GM19025 (cell line): ENCODE data around the gene PDLIM7.
A peak's percentile ranks its signal among the peaks of the same experiment; 100 is the strongest.
"Not testable (repeated sequence)": the region's sequence is repeated elsewhere in the genome, so short reads cannot be mapped to it uniquely, and the experiment has no call there.

Experiments used
- ATAC-seq: cut with Tn5 transposase; IDR thresholded peaks from one replicate; pipeline ENCODE4 v1.9.1; 2021; ENCODE audit warnings: mild to moderate bottlenecking, low read depth, moderate library complexity; ENCODE audit not compliant: unreplicated experiment

The PDLIM7 gene, protein sequence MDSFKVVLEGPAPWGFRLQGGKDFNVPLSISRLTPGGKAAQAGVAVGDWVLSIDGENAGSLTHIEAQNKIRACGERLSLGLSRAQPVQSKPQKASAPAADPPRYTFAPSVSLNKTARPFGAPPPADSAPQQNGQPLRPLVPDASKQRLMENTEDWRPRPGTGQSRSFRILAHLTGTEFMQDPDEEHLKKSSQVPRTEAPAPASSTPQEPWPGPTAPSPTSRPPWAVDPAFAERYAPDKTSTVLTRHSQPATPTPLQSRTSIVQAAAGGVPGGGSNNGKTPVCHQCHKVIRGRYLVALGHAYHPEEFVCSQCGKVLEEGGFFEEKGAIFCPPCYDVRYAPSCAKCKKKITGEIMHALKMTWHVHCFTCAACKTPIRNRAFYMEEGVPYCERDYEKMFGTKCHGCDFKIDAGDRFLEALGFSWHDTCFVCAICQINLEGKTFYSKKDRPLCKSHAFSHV

DNA sequence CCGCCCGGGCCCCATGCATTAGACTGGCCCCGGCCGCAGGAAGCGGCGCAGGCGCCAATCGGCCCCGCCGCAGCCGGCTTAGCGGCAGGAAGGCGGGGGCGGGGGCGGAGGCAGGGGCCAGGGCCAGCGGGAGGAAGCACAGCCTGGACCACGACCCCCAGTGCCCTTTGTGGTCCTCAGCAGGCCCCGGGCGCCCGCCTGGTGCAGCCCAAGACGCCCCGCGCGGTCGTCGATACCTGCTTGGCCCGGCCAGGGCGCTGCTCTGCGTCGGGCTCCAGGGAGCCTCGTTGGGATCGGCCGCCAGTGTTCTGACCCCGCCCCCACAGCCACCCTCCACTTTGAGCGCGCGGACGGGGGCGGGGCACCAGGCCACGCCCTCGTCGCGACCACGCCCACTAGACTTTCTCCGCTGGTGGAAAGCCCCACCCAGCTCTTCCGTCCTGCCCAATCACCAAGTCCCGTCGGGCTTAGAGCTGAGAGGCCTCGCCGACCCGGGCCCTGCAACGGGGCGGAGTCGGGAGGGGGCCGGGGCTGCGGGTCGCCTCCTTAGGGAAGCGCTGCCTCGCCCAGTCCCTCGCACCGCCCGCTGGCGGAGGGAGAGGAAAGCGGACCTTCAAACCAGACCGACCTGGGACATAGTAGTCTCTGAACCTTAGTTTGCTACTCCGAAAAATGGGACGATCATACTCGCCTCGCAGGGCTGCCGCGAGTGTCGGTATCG, at the start of gene PDLIM7:
Gene PDLIM7 (minus strand): TSS at position 313 of the 721 bp plus-strand sequence. CDS start 1,092 bp downstream, outside the sequence.
- peak; percentile 74 for ATAC-seq

DNA sequence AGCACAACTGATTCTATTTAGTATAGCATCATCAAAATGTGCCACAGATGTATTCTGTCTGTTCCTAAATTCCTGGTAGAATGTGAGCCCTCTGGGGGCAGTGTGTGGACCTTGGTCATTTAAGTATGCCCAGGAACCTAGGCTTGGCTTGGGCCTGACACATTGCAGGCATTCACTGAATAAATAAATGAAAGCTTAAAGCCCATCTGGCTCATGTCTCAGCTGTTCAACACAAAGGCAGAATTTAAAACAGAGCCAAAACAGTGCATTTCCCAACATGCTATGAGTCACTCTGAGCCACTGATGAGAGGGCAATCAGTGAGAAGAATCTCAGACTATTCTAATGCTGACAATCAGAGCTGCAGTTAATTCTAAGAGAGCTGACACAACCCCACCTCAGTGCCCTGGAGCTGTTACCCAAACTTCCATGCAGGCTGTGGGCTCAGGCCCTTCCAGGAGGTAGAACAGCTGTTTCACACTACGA, 48.9 kb upstream of the PDLIM7 start:
- ATAC-seq = no peak

DNA sequence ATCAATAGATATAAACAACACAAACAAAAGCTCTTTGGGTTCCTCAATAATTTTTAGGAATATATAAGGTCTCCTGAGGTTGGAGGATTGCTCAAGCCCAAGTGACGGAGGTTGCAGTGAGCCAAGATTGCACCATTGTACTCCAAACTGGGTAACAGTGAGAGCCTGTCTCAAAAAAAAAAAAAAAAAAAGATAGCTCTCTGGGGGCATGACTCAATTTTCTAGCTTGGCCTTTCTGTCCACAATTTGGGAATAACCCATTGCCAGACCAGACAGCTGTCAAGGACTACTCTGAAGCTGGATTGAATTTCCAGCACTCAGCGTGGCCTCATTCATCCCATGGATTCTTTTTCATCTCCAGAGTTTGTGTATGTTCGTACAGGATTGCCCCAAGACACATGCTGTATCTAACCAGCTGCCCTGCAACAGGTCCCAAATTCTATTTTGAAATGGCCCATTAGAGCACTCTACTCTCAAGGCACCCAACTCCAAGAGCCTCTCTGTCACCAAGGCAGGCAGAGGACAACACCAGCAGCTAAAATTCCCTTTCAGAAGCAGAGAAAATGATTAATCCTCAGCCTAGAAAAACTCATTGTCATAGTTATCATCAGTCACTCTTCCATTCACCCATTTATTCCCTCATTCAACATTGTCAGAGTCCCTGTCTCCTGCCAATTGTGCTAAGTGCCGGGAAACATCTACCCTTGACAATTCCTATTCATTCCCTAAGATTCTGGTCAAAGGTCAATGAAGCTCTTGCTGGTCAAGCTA, 48.3 kb upstream of the PDLIM7 start:
- no peak for ATAC-seq

DNA sequence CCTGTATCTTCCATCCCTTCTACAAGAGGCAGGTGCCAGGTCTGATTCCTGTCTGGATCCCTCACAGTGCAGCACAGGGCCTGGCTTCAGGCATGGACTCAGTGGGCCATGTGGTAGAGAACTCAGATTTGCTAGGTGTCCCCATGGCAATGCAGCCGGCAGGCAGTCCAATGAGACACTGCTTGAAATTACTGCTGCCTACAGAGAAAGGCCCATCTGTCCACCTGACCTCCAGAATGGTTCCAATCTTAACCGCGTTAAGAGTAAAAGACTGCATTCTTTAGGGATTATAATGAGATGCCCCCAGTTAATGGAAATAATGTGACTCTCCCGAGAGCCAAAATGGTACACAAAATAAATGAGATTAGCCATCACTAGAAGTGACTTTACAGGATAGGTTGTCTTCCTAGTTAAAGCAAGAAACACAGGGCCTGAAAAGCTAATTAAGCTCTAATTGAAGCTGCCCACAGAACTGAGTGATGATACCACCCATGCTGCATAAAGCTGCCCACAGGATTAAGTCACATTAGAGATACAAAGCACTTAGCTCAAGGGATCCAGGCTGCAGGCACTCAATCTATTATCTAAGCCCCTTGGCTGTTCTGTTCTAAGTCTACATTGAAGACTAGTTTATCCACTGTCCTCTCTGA, 45.5 kb upstream of the PDLIM7 start:
- no peak for ATAC-seq

DNA sequence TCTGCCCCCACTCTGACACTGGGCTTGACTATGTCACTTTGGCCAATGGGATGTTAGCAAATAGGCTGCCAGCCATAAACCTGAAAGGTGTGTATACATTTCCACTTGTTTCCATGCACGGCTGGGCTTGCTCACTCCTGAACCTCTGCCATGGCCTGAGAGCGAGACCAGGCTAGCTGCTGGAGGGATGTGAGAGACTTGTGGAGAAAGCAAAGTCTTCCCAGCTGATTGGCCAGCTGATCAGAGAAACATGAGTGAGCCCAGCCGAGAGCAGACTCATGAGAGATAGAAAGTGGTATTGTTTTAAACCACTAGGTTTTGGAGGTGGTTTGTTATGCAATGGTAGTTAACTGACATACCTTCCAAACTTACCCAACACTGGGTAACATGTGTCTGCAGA, 43.0 kb upstream of the PDLIM7 start:
- ATAC-seq = no peak

DNA sequence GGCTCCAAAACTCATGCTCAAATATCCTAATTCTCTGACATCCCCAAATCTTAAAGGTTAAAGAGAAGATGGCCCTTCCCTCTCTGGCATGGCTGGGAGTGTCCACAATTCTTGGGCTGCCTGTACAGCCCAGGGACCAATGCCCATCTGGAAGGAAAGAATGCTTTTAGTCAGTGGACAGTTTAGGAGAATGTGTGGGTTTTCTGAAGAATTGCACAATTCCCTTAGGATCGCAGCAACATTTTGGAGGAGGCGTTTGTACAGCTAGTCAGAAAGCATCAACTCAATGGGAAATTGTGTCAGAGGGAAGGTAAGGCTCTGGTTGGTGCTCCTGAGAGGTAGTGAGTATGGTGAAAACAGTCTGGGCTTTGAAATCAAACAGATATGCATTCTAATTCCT, 42.0 kb upstream of the PDLIM7 start:
- ATAC-seq = no peak

DNA sequence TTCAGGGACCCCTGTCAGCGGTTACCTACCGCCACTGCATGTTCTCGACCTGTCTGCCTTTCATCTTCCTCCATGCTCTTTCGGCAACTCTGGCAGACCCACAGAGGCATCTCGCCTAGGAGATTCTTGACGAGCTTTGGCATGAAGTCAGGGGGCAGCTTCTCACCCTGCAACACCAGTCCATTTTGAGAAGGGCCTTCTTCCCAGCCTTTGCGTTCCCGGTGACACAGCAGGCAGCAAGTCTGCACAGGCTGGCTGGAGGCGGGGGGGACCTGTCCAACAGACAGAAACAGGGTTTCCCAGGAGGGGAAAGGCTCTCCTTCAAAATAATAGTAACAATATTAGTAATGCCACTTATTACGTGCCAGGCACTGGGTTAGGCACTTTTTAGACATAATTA, 41.5 kb upstream of the PDLIM7 start:
- no peak for ATAC-seq

DNA sequence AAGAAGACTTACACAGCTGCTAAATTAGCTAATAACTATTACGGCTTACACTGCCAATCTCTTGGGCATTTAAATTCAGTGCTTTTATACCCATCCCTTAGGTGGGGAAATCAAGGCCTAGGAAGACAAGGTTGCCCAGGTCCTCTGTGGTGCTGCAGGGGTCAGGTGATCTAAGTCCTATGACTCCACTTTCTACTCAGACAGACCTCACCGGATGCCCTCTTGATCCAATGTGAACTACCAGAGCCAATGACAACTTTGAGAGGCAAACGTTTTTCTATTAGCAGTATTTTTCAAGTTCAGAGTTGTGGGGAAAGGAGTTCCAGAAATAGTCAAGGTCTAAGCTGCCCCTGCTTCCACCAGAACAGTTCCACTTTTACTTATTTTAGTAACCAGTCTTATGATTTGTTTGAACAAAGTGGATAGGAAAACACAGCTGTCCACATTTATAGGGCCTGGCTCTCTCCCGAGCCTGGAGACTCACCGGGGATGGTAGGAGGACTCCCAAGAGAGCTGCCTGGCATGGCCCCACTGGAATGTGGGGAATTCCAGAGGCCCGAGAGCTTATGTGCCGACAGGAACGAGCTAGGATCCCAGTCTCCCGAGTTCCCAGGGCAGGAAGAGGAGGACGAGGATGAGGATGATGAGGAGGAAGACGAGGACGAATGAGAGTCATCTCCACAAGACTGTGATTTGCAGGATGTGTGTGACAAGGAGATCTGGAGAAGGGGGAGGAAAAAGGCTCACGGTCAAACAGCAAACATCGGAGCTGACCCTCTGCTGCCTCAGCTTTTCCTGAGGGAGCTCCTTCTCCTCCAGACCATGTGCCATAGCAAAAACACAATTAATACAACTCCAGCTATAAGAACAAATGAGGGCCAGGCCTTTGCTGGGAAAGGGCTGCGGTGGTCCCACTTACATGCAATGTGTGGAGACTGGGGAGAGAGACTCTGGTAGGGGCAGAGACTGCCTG, 40.3 kb upstream of the PDLIM7 start:
- no peak for ATAC-seq

DNA sequence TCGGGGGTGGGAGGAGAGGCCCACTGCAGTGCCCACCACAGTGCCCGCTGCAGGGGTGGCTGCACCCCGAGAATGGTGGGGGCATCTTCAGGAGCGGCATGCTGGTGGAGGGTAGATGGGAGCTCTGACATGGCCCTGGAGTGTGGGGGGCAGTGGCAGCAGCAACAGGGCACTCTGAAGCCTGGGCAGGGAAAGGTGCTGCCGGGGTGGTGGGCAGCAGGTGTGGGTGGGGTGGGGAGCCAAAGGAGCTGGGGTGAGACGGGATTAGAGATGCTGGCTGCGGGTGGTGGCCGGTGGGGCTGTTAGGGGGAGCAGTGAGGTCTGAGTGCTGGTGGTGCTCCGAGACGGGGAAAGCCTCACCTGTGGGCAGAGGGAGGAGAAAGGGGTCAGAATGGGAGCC, 39.0 kb upstream of the PDLIM7 start:
- no peak for ATAC-seq

DNA sequence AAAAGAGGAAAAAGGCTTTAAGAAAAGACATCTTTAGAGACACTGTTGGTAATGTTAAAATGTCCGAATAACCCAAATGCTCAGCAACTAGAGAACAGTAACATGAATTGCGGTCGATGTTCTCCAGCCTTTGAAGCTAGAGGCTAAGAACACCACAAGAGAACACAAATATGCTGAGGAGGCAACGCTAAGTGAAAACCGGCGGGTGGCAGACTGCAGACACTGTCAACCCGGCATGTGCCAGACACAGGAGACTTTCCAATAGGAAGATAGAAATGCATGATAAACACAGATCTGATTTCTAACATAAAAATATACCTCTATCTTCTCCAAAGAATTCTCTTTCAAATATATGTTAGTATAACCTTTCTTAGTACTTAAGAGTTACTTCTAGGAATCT, 37.7 kb upstream of the PDLIM7 start:
- no peak for ATAC-seq

DNA sequence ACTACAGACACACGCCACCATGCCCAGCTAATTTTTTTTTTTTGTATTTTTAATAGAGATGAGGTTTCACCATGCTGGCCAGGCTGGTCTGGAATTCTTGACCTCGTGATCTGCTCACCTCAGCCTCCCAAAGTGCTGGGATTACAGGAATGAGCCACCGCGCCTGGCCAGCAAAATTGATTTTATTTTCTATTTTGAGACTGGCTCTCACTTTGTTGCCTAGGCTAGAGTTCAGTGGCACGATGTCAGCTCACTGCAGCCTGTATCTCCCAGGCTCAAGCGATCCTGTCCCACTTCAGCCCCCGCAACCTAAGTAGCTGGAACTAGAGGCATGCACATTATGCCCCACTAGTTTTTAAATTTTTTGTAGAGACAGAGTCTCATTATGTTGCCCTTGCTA, 37.0 kb upstream of the PDLIM7 start:
- not testable (repeated sequence) for ATAC-seq

DNA sequence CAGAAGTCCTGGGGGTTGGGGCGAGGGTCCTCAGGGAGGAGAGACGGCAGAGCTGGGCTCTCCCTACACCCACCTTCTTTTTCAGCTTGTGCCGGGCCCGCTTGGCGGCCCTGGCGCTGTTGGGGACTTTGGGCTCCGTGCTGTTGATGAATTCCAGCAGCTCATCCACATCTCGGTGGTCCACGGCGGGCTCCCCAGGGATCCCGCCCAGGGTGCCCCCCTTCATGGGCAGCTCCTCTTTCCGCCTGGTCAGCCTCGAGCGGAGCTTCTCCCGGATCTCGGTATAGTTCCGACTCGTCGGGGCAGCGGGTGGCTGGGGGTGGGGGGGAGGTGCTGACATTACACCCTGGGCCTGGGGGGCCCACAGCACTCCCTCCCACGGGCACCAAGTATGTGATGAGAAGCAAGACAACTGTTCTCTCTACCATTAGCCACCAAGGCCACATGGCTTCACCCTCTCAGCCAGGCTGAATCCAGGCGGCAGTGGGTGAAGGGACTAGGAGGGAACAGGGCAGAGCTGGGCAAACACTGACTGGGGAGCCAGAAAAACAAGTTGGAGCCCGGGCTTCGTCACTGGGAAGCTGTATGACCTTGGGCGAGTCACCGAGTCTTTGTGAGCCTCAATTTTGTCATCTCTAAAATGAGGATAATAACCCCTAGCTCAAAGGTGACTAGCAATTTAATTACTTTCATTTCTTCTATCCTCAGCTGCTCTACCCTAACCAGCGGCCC, 34.0 kb upstream of the PDLIM7 start:
- no peak for ATAC-seq

DNA sequence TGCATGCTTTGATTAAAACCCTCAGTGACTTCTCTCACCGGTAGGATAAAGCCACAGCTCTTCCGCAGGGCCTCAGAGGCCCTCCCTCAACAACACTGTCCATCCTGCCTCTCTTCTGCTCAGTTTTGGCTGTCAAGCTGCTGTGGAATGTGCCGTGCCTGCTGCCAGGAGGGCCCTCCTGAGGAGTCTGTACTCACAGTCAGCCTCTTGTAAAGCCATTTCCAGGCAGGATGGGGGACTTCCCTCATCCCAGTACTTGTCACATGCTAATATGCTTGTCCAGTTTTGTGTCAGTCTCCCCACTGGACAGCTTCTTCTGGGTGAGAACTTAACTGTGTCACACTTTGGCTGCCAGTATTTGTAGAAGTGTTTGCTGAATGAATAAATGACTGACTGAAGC, 33.2 kb upstream of the PDLIM7 start:
- no peak for ATAC-seq

DNA sequence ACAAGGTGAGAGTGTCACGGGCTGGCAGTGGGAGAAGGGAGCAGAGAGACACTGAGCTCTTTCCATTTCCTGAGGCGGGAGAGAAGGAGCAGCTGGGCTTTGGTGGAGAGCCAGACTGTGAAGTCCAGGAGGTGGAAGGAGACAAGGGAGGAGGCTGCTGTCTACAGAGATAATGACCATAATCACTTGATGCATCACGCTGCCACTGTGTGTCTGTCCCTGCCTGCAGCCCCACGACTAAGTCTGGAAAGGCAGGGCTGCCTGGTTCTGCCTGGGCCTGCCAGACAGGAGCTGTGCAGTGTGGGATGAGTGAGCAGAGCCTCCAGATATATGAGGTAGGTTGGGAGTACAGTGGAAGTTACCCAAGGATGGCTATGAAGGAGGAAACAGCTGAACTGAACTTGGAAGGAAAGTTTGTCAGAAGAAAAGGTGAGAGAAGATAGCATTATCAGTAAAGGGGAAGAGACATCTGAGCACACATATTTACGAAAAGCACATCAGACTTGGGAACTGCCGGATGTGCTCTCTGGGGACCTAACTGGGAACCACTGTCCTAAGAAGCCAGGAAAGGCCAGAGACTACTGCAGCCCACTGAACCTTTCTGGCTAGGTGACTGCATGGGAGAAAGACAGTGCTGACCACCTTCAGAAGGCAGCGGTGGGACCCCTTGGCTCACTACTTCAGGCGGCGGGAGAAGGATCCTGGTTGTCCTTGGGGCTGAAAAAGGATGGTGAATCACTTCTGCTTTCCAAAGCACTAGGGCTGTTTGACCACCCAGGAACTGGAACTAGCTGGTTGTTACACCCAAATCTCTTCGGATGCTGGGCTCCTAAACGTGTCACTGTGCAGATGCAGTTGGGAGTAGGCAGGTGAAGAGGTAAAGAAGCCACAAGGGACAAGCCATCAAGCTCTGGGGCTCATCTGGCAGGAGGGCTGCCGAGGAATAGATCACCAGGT, 32.1 kb upstream of the PDLIM7 start:
- no peak for ATAC-seq

DNA sequence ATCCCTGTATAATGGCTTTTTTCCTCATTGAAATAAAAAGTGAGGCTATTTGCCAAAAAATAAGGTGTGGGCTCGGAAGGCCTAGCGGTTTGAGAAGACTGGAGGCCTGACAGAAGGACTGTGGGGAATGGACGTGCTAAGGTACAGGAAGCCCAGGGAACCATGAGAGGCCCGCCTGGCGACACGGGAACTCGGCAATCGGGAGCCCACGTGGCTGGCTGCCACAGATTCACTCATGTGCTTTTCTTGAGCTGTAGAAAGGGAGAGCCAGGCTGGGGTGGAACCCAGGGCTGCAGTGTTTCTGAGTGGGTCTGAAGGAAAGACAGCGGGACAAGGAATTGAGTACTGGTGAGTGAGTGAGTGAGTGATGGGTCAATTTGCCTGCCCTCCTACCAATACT, 31.2 kb upstream of the PDLIM7 start:
- ATAC-seq = no peak

DNA sequence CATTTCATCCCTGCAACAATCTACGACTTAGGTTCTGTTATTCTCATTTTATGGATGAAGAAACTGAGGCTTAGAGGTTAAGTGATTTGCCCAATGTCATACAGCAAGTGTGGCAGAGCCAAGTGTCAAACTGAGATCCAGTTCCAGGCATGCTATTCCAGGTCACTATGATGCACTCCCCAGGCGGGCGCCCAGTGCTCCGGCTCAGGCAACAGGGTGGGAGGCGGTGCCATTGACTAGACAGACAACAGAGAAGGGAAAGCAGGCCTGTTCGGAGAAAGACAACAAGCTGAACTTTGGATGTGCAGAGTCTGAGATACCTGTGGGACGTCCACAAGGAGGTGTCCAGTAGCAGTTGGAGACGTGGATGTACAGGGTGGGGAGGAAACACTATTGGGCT, 30.2 kb upstream of the PDLIM7 start:
- no peak for ATAC-seq

DNA sequence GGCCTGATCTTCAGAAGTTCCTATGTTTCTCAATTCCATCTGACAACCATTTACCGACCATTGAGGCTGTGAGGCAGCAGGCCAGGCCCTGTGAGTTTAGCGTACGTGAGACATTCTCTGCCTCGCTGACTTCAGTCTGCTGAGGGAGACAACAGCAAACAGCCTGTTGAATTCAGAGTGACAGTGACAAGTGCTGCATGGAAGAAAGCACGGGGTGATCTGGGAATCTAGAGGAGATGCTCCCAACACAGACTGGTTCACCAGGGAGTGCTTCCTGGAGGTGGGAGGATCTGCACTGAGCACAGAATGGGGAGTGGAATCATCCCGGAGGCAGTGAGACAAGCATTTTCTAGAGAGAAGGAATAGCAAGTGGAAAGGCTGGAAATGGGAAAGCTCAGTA, 29.4 kb upstream of the PDLIM7 start:
- ATAC-seq = no peak

DNA sequence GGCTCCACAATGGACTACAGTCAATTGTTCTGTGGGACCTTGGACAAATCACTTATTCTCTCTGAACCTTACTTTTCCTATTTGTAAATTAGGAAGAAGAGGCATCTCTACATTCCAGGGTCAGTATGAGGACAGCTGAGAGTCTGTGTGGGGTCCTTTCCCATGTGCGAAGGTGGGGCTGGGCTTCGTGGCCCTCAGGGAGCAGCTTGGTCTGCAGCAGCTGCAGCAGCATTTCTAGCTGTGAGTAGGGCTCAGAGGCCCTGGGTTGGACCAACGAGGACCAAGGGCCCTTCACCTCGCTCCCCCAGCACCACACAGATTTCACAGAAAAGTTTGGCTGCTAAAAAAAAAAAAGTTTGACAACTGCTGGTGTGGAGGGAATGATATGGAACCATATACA, 28.8 kb upstream of the PDLIM7 start:
- ATAC-seq = no peak
